ENCODE data around the gene RNF31. TPM values are rescaled to one million over a fixed set of nuclear protein-coding genes. Genes with fewer than 3 reads are reported as not detected.

Gene RNF31
- polyA plus RNA-seq, 1 of the 3 experiments (the other 2 are of a cell fraction): 19.2 TPM

DNA sequence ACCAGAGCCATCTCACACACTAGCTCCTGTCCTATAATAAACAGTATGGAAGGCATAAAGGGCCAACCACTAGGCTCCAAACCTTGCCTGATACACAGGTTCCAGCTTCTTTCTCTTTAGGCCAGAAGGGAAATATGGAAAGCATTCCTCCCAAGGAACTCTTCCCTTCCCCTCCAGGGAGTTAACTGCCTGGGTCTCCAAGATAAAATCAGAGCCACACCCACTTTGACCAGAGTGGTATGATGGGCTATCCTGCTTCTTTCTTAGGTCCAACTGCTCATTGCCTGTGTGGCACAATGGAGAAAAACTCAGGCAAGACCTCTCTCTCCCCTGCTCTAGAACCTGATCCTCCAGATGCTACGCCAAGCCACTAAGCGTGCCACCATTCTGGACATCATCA lies 60.3 kb downstream of the RNF31 start:
- no peaks in the 10 kb centered on the region for H3K9me2 ChIP-seq
- H3F3A ChIP-seq (replicated peaks; ENCODE audit: insufficient read depth): peaks cover 8% of the 10 kb centered on the region
- 95% methylated on average over 2 of the region's 2 CpGs for WGBS (ENCODE audit: low lambda C conversion rate)
- peaks cover 23% of the 10 kb centered on the region for H3K79me2 ChIP-seq (ENCODE audit: insufficient read depth)
- no peak overlapping the region for H3K9ac ChIP-seq
- POLR2A ChIA-PET: interaction anchor here (1.1 kb wide), 1 partner anchor 12 kb away, joined by 3 read pairs; the partner anchor contains the start of gene TM9SF1
- TF ChIP-seq SMC3 (IDR thresholded peaks at IDR 0.05; ENCODE audit: low read depth, low read length) (no peak), POLR2AphosphoS5 (IDR thresholded peaks at IDR 0.05; ENCODE audit: low read depth, low read length) (no peak), GATA2 (CRISPR knock-in tag; IDR thresholded peaks at IDR 0.05) (no peak), TCF12 (IDR thresholded peaks at IDR 0.05) (no peak), MEF2A (IDR thresholded peaks at IDR 0.05; ENCODE audit: borderline replicate concordance, low read depth) (no peak), RXRA (IDR thresholded peaks at IDR 0.05; ENCODE audit: borderline replicate concordance, low read depth) (no peak), RAD21 (IDR thresholded peaks at IDR 0.05; ENCODE audit: low read length) (no peak), RCOR1 (IDR thresholded peaks at IDR 0.05; ENCODE audit: low read length) (no peak), CHD2 (IDR thresholded peaks at IDR 0.05; ENCODE audit: low read length, partially characterized antibody) (no peak), SIN3A (IDR thresholded peaks at IDR 0.05; ENCODE audit: borderline replicate concordance, low read depth, low read length) (no peak), TEAD4 (IDR thresholded peaks at IDR 0.05; ENCODE audit: borderline replicate concordance, insufficient read depth) (no peak), RFX5 (IDR thresholded peaks at IDR 0.05; ENCODE audit: low read length) (no peak), EP300 (IDR thresholded peaks at IDR 0.05; ENCODE audit: borderline replicate concordance in 1 of 2, low read depth in 1 of 2, low read length in 1 of 2) (no peak), FOSL2 (IDR thresholded peaks at IDR 0.05; ENCODE audit: borderline replicate concordance, low read depth) (no peak), FOXM1 (IDR thresholded peaks at IDR 0.05; ENCODE audit: low read depth) (no peak), MAX (IDR thresholded peaks at IDR 0.05; ENCODE audit: low read depth) (no peak)
- TF ChIP-seq, protein P1, sequence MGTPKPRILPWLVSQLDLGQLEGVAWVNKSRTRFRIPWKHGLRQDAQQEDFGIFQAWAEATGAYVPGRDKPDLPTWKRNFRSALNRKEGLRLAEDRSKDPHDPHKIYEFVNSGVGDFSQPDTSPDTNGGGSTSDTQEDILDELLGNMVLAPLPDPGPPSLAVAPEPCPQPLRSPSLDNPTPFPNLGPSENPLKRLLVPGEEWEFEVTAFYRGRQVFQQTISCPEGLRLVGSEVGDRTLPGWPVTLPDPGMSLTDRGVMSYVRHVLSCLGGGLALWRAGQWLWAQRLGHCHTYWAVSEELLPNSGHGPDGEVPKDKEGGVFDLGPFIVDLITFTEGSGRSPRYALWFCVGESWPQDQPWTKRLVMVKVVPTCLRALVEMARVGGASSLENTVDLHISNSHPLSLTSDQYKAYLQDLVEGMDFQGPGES (IDR thresholded peaks at IDR 0.05; ENCODE audit: low read depth, low read length): no peak
- TF ChIP-seq, protein P2, sequence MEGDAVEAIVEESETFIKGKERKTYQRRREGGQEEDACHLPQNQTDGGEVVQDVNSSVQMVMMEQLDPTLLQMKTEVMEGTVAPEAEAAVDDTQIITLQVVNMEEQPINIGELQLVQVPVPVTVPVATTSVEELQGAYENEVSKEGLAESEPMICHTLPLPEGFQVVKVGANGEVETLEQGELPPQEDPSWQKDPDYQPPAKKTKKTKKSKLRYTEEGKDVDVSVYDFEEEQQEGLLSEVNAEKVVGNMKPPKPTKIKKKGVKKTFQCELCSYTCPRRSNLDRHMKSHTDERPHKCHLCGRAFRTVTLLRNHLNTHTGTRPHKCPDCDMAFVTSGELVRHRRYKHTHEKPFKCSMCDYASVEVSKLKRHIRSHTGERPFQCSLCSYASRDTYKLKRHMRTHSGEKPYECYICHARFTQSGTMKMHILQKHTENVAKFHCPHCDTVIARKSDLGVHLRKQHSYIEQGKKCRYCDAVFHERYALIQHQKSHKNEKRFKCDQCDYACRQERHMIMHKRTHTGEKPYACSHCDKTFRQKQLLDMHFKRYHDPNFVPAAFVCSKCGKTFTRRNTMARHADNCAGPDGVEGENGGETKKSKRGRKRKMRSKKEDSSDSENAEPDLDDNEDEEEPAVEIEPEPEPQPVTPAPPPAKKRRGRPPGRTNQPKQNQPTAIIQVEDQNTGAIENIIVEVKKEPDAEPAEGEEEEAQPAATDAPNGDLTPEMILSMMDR (IDR thresholded peaks at IDR 0.05): no peak
- peaks cover 53 to 55% of the 10 kb centered on the region in 2 experiments for H3K36me3 ChIP-seq (replicated peaks in 1 of 2; ENCODE audit: control insufficient read depth in 1 of 2, insufficient read depth in 2 of 2, low read length in 1 of 2)
- H3K4me1 ChIP-seq (ENCODE audit: control insufficient read depth in 1 of 2, insufficient read depth in 2 of 2, low read depth in 1 of 2, low read length in 1 of 2): no peaks in the 10 kb centered on the region; a peak in 1 of 4 replicates
- CTCF ChIA-PET: interaction anchor here (1.1 to 1.2 kb wide), 2 partner anchors 8 to 101 kb away, joined by 3 to 4 read pairs; partner anchors contain the start of gene MDP1
- H4K20me1 ChIP-seq (ENCODE audit: insufficient read depth): no peaks in the 10 kb centered on the region
- no peaks in the 10 kb centered on the region for H3K9me3 ChIP-seq
- H3K27me3 ChIP-seq (ENCODE audit: insufficient read depth): no peaks in the 10 kb centered on the region
- H2AFZ ChIP-seq (ENCODE audit: low read depth): no peak overlapping the region
- no peak overlapping the region for H3K27ac ChIP-seq (ENCODE audit: low read depth in 2 of 2, low read length in 1 of 2)
- no peak for DNase-seq
- no peak overlapping the region for H3K4me3 ChIP-seq (ENCODE audit: low read depth in 2 of 2, low read length in 1 of 2)
- no peak overlapping the region for H3K4me2 ChIP-seq

Small RNAs within 50 kb of the gene (small RNA-seq; reads per million reads assigned to genes)
- 0 to 0.59 (median 0) reads per million in 7 experiments for gene AL136295.4
- gene CHMP4A: 0 to 0.59 (median 0) reads per million in 7 experiments
- gene IPO4: 0 to 1.1 (median 0) reads per million in 7 experiments
- gene IRF9: 0 to 1.1 (median 0.29) reads per million in 7 experiments
- gene RNA5SP383: 0 to 223 (median 0) reads per million in 7 experiments

Other genes starting within 250 kb of the RNF31 start
- 42.3 and 50.5 TPM in 2 replicates for gene DHRS4, start 193.7 kb upstream of the RNF31 start, polyA plus RNA-seq (2012; rRNA removed)
- gene DHRS4L2, start 158.6 kb upstream of the RNF31 start, polyA plus RNA-seq (2012; rRNA removed): 12.1 and 14.6 TPM in 2 replicates
- gene CARMIL3, start 95.5 kb upstream of the RNF31 start, polyA plus RNA-seq (2012; rRNA removed): 0.32 and 0.43 TPM in 2 replicates
- gene CPNE6, start 75.9 kb upstream of the RNF31 start, polyA plus RNA-seq (2012; rRNA removed): not detected in 2 replicates
- gene PCK2, start 53.2 kb upstream of the RNF31 start, polyA plus RNA-seq (2012; rRNA removed): 16.2 and 16.6 TPM in 2 replicates
- 34.6 and 36.7 TPM in 2 replicates for gene DCAF11, start 32.7 kb upstream of the RNF31 start, polyA plus RNA-seq (2012; rRNA removed)
- 0.76 and 0.88 TPM in 2 replicates for gene NRL, start 32.5 kb upstream of the RNF31 start, polyA plus RNA-seq (2012; rRNA removed)
- 0.12 TPM in 1 of 2 replicates, not detected in the other for gene FITM1, start 16.8 kb upstream of the RNF31 start, polyA plus RNA-seq (2012; rRNA removed)
- gene PSME1, start 11.3 kb upstream of the RNF31 start, polyA plus RNA-seq (2012; rRNA removed): 154 and 287 TPM in 2 replicates
- 14.5 and 19.3 TPM in 2 replicates for gene EMC9, start 5.9 kb upstream of the RNF31 start, polyA plus RNA-seq (2012; rRNA removed)
- 129 and 147 TPM in 2 replicates for gene PSME2, start 888 bp upstream of the RNF31 start, polyA plus RNA-seq (2012; rRNA removed)
- 37.6 and 43.6 TPM in 2 replicates for gene IRF9, start 13.8 kb downstream of the RNF31 start, polyA plus RNA-seq (2012; rRNA removed)
- 13.1 and 23.2 TPM in 2 replicates for gene REC8, start 24.6 kb downstream of the RNF31 start, polyA plus RNA-seq (2012; rRNA removed)
- 39.7 and 61.3 TPM in 2 replicates for gene IPO4, start 41.3 kb downstream of the RNF31 start, polyA plus RNA-seq (2012; rRNA removed)
- gene TM9SF1, start 47.9 kb downstream of the RNF31 start, polyA plus RNA-seq (2012; rRNA removed): 48.7 and 54.8 TPM in 2 replicates
- gene TSSK4, start 58.2 kb downstream of the RNF31 start, polyA plus RNA-seq (2012; rRNA removed): 0.05 TPM in 1 of 2 replicates, not detected in the other
- gene CHMP4A, start 66.0 kb downstream of the RNF31 start, polyA plus RNA-seq (2012; rRNA removed): 92.4 and 96.1 TPM in 2 replicates
- gene MDP1, start 68.6 kb downstream of the RNF31 start, polyA plus RNA-seq (2012; rRNA removed): 36.4 and 36.7 TPM in 2 replicates
- 465 and 534 TPM in 2 replicates for gene NEDD8, start 84.9 kb downstream of the RNF31 start, polyA plus RNA-seq (2012; rRNA removed)
- 97.0 and 149 TPM in 2 replicates for gene GMPR2, start 85.4 kb downstream of the RNF31 start, polyA plus RNA-seq (2012; rRNA removed)
- 38.3 and 42.2 TPM in 2 replicates for gene TINF2, start 95.1 kb downstream of the RNF31 start, polyA plus RNA-seq (2012; rRNA removed)
- gene TGM1, start 115.7 kb downstream of the RNF31 start, polyA plus RNA-seq (2012; rRNA removed): 2.7 and 3.0 TPM in 2 replicates
- 54.9 and 59.4 TPM in 2 replicates for gene RABGGTA, start 124.1 kb downstream of the RNF31 start, polyA plus RNA-seq (2012; rRNA removed)
- 65.4 and 71.7 TPM in 2 replicates for gene DHRS1, start 152.3 kb downstream of the RNF31 start, polyA plus RNA-seq (2012; rRNA removed)
- gene NOP9, start 152.4 kb downstream of the RNF31 start, polyA plus RNA-seq (2012; rRNA removed): 11.9 and 17.2 TPM in 2 replicates
- 0.03 and 0.05 TPM in 2 replicates for gene CIDEB, start 160.5 kb downstream of the RNF31 start, polyA plus RNA-seq (2012; rRNA removed)
- 8.2 and 12.2 TPM in 2 replicates for gene LTB4R2, start 162.6 kb downstream of the RNF31 start, polyA plus RNA-seq (2012; rRNA removed)
- 11.9 and 14.0 TPM in 2 replicates for gene LTB4R, start 164.0 kb downstream of the RNF31 start, polyA plus RNA-seq (2012; rRNA removed)
- gene ADCY4, start 187.6 kb downstream of the RNF31 start, polyA plus RNA-seq (2012; rRNA removed): 0.03 and 0.08 TPM in 2 replicates
- not detected in 2 replicates for gene RIPK3, start 192.5 kb downstream of the RNF31 start, polyA plus RNA-seq (2012; rRNA removed)
- 24.9 and 25.3 TPM in 2 replicates for gene NFATC4, start 220.7 kb downstream of the RNF31 start, polyA plus RNA-seq (2012; rRNA removed)

Measured in SK-N-SH (cell line).